HG03045 (cell line): ENCODE data around the gene PLAU.
"Not testable (repeated sequence)": the region's sequence is repeated elsewhere in the genome, so short reads cannot be mapped to it uniquely, and the experiment has no call there.

Experiments used
- ATAC-seq: cut with Tn5 transposase; IDR thresholded peaks from one replicate; pipeline ENCODE4 v1.9.1; 2021; ENCODE audit warnings: mild to moderate bottlenecking, moderate library complexity; ENCODE audit not compliant: unreplicated experiment

PLAU gene

DNA sequence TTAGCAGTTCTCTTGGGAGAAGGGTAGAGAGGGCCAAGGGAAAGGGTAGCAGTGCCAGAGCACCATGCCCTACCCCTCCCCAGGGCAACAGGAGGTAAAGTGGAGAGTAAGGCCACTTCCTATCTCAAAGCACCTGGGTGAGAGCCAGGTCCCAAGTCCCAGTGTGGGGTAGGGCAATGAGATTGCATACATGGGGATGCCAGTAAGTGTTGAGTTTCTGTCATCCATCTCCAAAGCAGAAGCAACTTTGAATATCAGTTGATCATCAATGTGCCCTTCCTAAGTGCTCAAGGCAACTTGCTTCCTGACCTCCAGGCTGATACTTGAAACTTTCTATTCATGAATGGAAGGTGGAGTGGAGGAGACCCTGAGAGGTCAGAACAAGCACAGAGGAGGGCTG is 34.4 kb upstream of the PLAU start:
- no peak for ATAC-seq

DNA sequence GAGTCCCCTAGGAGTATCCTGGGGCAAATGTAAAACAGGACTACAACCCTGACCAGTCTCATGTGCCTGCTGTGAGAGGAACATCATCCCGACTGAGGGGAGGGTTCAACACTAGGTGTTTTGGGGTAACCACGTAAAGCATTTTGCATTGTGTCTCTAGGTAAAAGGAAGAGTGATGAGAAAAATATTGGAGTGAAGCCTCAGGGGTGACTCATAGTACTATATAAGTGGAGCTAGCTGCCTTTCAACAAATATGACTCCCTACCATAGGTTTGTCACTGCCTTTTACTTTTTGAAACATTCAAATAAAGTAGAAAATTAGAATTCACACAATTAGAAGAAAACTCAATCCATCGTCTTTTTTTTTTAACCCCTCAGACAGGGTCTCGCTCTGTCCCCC is 34.0 kb upstream of the PLAU start:
- no peak for ATAC-seq

DNA sequence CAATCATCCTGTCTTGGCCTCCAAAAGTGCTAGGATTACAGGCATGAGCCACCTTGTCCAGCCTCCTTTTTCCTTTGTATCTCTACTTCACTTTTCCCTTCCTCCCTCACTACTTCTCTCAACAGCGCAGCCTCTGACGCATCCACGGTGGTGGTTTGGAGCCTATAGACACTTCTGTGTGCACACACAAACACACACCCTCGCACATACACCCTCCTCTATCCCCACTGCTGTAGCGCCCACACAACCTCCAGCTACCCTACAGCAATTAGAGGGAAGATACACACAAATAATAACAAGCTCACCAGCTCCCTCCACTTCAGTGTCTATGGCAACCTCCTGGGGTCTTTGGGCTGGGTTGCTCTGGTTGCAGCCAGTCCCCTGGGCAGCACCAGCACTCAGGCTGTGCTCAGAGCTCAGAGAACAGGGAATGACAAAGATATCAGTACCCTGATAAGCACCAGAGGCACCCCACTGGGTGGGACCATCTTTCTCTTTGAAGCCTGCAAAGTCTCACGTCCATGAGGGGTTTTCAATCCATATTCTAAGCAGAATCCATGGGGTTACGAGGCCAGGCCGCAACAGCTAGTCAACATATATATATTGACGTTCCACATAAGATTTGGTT is 33.3 kb upstream of the PLAU start:
- ATAC-seq, result no peak

DNA sequence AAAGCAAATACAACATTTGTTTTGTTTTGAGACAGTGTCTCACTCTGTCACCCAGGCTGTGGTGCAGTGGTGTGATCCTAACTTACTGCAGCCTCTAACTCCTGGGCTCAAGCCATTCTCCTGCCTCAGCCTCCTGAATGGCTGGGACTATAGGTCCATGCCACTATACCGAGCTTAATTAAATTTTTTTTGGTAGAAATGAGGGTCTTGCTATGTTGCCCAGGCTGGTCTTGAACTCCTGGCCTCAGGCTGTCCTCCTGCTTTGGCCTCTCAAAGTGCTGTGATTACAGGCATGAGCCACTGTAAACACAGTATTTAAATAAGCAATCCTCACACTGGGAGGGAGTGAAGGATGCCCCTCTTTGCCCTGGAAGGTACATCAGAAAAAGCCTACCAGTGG is 32.6 kb upstream of the PLAU start:
- ATAC-seq, result no peak

DNA sequence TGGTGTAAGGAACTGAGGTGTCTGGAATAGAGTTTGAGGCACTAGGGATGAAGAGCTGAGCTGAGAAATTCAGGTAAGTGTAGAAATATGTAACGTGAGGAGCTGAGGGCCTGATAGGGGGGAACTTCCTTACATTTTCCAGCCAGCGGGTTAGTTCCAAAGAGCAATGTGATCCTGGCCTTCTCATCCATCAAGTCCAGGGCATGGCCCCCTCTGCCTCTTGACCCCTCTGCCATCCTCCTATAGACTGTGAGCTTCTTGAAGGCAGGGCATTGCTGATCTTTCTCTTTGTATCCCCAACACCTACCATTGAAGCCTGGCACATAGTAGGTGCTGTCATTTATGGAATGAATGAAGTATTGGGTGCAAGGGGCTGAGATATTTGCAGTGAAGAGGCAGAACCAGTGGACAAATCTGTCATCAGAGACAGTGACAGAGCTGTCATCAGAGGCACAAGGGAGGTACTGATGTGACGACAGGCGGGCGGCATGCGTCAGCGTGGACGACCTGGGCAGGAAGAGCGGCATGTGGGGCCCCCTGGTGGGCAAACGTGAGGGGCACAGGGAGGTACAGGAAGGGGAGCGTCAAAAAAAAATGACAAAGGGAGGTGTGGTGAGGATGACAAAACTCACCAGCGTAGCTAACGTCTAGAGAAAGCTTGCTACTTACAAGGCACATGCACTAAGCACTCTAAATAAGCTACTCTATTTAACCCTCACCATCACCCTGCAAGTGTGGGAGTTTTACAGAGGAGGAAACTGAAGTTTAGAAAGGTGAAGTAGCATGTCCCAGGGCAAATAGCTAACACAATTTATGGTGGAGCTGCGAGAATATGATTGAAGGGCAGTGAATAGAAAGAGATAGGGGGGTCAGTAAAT is 31.4 kb upstream of the PLAU start:
- peak; percentile 87 for ATAC-seq

DNA sequence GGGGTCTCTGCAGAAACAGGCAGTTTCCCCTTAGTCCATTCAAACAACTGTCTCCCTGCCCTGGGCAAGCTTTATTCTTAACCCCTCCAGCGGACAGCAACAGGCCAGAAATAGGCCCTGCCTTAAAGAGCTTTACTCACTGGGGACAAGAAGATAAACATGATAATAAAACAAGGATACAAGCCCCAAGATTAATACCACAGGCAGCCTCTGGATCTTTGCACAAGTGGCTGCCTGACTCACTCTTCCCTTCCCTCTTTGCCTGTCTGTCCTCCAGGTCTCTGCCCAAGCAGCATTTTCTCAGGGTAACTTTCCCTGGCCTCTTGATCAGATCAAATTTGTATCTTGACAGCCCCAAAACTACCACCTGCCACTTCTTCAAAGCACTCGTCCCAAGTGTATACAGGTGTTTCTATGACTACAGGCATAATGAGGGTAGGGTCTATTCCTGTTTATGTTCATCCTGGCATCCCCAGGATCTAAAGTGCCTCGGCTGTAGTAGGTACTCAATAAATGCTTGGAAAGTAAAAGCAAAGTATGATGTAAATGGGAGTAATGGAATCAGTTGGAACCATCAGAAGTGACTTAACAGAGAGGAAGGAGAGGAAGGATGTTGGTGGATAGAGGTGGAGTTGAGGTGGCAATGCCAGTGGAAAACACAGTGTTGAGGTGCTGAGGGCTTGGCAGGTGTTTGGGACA is 29.6 kb upstream of the PLAU start:
- ATAC-seq, result no peak

- ATAC-seq, result no peak
These were observed 26.9 kb upstream of the PLAU start for GRCh38 chr10:73884017-73884416.

DNA sequence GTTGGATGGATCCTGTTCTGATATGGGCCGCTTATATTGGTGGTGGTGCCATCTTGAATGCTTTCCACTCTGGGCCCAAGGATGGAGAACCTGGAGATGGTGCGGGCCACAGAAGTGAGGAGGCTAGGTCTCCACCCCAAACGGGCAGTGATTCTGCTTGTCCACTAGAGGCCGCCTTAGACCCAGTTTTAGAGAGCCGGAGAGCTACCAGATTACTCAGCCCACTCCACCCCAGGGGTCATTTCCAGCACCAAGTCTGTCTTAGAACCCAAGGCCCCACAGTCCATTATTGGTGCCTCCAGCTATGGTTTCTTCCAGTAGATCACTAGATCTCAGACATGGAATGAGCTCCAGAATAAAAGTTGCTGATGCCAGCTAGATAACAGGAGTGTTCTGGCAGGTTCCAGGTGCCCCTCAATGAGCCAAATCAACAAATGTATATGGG is 24.8 kb upstream of the PLAU start:
- ATAC-seq, result peak; percentile 56

GRCh38 chr10:73886661-73887293 is 24.2 kb upstream of the PLAU start:
- no peak for ATAC-seq

DNA sequence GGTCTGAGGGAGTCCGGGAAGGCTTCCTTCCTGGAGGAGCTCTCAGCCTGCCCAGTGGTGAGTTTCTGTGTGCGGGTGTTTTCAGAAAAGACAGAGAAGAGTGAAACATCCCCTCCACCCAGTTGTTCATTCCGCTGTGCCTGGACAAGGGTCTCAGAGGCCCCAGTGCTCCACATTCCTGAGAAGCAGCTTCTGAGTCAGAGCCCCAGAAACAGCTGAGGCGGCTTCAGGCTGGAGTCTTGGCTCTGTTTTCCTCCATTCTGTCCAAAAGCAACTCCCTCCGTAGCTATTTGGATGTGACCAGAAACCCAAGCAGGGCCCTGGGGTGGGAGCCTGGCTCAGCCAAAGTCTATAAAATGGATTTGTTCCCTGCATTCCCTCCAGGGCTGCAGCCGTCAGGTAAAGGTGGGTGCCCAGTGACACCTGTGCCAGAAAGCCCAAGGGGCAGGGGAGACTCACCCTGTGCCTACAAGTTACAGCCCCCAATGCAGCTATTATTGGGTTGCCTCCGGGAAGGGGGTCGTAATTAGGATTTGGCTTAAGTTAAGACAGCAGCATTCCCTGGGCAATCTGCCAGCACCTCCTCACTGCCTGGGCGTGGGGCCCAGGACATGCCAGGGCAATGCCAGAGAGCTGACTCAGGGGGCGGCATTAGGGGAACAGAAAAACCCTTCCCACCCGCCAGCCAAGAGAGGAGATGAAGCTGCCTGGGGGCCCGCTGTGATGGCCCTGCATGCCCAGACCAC is 23.5 kb upstream of the PLAU start:
- ATAC-seq, result no peak

DNA sequence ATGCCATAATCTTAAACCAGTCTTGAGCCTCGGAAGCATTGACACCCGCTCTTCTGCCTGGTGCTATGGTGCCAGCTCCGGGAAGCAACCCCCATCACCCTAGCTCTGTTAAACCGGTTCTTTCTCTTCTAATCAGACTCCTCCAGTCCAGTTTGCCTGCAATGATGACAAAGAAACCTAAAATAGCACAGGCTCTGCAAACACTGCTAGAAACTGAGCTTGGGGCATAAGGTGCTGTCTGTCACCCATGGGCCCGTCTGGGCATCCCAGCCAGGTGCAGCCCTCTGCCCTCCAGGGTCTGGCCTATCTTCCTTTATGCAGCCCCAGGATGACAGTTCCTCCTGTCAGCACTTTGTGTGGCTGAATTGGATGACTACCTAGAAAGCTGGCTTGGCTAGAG is 22.4 kb upstream of the PLAU start:
- no peak for ATAC-seq

DNA sequence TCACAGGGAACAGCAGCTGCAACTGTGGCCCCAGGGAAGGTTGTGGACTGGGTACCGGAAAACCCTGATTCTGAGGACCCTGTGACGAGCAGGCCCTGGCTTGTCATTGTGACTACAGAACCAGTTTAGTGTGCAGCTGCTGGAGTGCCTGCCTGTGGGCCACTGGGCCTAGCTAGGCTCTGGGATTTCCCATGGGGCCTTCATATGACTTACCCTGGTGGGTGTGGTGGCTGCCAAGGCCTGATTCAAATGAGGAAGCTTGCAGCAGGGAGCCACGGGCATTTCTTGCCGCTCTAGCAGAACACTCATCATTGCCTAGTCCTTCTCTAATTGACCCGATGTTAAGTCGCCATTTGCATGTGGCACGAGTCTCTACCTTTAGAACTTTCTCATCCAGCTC is 21.9 kb upstream of the PLAU start:
- ATAC-seq, result no peak

GRCh38 chr10:73889416-73889815 is 21.5 kb upstream of the PLAU start:
- not testable (repeated sequence) for ATAC-seq

GRCh38 chr10:73890261-73890660 is 20.7 kb upstream of the PLAU start:
- no peak for ATAC-seq

- not testable (repeated sequence) for ATAC-seq
These were observed 20.1 kb upstream of the PLAU start for GRCh38 chr10:73890830-73891229.

DNA sequence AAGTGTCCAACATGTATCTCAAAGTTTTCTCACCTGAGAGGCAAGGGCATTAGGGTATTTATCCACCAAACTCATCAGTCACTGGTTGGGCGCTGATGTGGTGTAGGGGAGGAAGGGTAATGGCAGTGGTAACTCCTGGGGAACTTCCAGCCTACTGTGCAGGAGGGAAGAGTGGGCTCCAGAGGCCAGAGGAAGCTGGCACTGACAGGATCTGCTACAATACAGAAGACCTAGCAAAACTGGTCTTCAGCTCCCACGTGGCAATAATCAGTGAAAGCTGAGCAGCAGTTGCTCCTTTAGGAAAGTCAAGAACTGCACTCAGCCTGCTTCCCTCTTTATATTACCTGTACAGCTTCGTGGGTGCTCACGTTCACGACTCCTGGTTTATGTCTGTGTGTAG is 19.4 kb upstream of the PLAU start:
- no peak for ATAC-seq

- ATAC-seq, result no peak
These were observed 18.5 kb upstream of the PLAU start for GRCh38 chr10:73892310-73893030.

DNA sequence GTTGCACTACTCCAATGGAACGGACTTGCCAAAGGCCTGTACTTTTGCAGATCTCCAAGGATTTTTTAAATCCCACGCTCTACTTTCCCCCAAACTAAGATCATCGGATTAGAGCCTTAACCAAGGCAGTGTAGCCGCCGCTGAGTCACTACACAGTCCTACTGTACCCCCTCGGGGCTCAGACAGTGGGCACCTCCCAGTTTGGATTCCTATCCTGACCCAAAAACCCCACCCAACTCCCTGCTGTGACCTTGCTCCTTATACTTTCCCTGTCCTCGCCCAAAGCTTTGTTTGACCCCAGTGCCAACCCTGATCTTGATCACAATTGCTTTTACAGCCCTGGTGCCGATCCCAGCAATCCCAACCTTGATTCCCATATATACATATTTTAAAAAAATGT is 17.5 kb upstream of the PLAU start:
- ATAC-seq, result no peak

DNA sequence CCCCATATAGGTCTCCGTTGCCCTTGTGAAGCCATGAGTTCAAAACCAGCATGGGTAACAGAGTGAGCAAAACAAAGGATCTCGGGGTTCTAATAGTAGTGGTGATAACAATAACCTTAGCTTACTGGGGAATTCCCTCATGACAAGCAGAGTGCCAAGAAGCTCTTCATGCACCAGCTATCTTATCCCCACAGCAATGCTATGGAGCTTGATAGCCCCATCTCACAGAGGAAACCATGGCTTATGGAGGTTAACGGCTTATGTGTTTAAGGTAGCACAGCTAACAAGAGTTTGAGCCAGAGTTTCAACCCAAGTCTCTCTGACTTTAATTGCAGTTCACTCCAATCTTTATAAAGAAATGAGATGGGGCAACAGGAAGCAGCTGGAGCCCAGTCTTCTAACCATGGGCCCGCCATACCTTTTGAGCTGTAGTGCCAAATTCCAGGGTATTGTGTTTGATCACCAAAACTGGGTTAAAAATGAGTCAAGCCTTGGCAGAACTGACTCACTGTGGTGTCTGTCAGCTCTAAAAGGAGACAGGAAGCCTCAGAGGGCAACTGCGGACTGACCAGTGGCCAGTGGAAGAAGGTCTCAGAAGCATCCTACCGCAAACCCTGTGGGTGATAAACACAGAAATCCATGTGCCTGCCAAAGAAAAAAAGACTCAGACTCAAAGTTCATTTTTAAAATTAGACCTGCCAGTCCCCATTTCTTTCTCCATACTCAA is 16.5 kb upstream of the PLAU start:
- ATAC-seq, result no peak
